Endometrium (tissue), 2 donors: Measurements from ENCODE around the gene ZNF26.
"Not testable (repeated sequence)": the region's sequence is repeated elsewhere in the genome, so short reads cannot be mapped to it uniquely, and the experiment has no call there.

ENCODE experiments used
- FAIRE-seq: peaks from 2 replicates; lab custom pipeline; 2012; peaks lifted over from hg19 to GRCh38; lab: Jason Lieb, UNC
- donor health status: control.
- donor health status: control.

The ZNF26 gene

GRCh38 chr12:132956011-132956788 is 30.0 kb upstream of the ZNF26 start, which contains the start of gene ZNF605:
ZNF605 (minus strand) TSS chr12:132956306; CDS start chr12:132945635, 10,671 bp downstream.
- no peak for FAIRE-seq

- FAIRE-seq, result not testable (repeated sequence)
These were observed 24.4 kb upstream of the ZNF26 start for GRCh38 chr12:132961790-132962189.

- not testable (repeated sequence) for FAIRE-seq
These were observed 22.2 kb upstream of the ZNF26 start for GRCh38 chr12:132963947-132964346.

GRCh38 chr12:132965796-132966195 is 20.4 kb upstream of the ZNF26 start:
- FAIRE-seq, result no peak

GRCh38 chr12:132966676-132967415 is 19.3 kb upstream of the ZNF26 start:
- FAIRE-seq, result no peak

- FAIRE-seq, result no peak
These were observed 18.4 kb upstream of the ZNF26 start for GRCh38 chr12:132967736-132968135.

- no peak for FAIRE-seq
These were observed 13.8 kb upstream of the ZNF26 start for GRCh38 chr12:132972374-132972773.

- FAIRE-seq, result not testable (repeated sequence)
These were observed 9.3 kb upstream of the ZNF26 start for GRCh38 chr12:132976870-132977269.

GRCh38 chr12:132986885-132987225 is 688 bp downstream of the ZNF26 start:
- no peak for FAIRE-seq

GRCh38 chr12:132998741-132999140 is 12.6 kb downstream of the ZNF26 start:
- no peak for FAIRE-seq

GRCh38 chr12:133010657-133011297 is 24.6 kb downstream of the ZNF26 start:
- FAIRE-seq, result no peak

- no peak for FAIRE-seq
These were observed 37.4 kb downstream of the ZNF26 start for GRCh38 chr12:133023566-133023965.

- FAIRE-seq, result no peak
These were observed 40.8 kb downstream of the ZNF26 start for GRCh38 chr12:133026996-133027395.

- peak; percentile 87 for FAIRE-seq
These were observed 51.2 kb downstream of the ZNF26 start, which contains the start of gene ZNF84 for GRCh38 chr12:133037207-133038005. ZNF84 (plus strand) TSS chr12:133037509; CDS start chr12:133041468, 3,959 bp downstream.

- FAIRE-seq, result no peak
These were observed 52.0 kb downstream of the ZNF26 start for GRCh38 chr12:133038118-133038709.

- FAIRE-seq, result no peak
These were observed 60.5 kb downstream of the ZNF26 start for GRCh38 chr12:133046698-133047097.

- FAIRE-seq, result no peak
These were observed 71.3 kb downstream of the ZNF26 start for GRCh38 chr12:133057446-133057845.

- FAIRE-seq, result no peak
These were observed 72.3 kb downstream of the ZNF26 start for GRCh38 chr12:133058203-133059113.

GRCh38 chr12:133061954-133062353 is 75.8 kb downstream of the ZNF26 start:
- no peak for FAIRE-seq

- FAIRE-seq, result no peak
These were observed 77.4 kb downstream of the ZNF26 start for GRCh38 chr12:133063556-133063955.
